ENCODE measurements around the gene GOLGA6A. TPM values are rescaled to one million over a fixed set of nuclear protein-coding genes. Genes with fewer than 3 reads are reported as not detected.

Gene GOLGA6A
- total and polyA plus RNA-seq, 2 of the 8 experiments (the other 6 are each of a cell fraction or from before 2014, with no cell fraction given): 0.80 to 1.0 TPM

DNA sequence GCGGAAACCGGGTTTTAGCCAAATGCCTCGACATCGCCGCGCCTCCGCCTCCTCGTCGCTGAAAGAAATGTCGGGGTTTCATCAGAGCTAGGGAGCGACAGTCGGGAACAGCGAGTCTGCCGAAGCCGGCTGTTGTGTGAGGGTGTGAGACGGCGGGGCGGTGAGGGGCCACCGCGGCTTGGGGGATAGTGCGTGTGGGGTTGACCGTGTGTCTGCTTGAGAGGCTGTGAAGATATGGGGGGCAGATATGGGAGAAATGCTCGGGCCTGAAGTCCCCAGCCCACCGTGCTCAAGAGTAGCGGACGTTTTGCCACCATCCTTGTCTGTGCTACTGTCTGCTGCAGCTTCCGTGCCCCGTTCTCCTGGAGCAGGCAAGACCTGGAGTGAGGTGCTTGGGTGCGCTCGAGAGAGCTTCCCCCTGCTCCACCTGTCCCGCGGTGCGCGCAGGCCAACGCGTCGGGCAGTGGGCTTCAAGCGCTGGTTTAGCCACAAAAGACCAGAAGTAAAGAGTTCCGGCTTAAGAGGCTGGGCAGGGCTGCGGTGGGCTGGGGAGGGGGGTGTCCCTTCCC, 47.3 kb upstream of the GOLGA6A start (continued):
- TF ChIP-seq, protein P1, sequence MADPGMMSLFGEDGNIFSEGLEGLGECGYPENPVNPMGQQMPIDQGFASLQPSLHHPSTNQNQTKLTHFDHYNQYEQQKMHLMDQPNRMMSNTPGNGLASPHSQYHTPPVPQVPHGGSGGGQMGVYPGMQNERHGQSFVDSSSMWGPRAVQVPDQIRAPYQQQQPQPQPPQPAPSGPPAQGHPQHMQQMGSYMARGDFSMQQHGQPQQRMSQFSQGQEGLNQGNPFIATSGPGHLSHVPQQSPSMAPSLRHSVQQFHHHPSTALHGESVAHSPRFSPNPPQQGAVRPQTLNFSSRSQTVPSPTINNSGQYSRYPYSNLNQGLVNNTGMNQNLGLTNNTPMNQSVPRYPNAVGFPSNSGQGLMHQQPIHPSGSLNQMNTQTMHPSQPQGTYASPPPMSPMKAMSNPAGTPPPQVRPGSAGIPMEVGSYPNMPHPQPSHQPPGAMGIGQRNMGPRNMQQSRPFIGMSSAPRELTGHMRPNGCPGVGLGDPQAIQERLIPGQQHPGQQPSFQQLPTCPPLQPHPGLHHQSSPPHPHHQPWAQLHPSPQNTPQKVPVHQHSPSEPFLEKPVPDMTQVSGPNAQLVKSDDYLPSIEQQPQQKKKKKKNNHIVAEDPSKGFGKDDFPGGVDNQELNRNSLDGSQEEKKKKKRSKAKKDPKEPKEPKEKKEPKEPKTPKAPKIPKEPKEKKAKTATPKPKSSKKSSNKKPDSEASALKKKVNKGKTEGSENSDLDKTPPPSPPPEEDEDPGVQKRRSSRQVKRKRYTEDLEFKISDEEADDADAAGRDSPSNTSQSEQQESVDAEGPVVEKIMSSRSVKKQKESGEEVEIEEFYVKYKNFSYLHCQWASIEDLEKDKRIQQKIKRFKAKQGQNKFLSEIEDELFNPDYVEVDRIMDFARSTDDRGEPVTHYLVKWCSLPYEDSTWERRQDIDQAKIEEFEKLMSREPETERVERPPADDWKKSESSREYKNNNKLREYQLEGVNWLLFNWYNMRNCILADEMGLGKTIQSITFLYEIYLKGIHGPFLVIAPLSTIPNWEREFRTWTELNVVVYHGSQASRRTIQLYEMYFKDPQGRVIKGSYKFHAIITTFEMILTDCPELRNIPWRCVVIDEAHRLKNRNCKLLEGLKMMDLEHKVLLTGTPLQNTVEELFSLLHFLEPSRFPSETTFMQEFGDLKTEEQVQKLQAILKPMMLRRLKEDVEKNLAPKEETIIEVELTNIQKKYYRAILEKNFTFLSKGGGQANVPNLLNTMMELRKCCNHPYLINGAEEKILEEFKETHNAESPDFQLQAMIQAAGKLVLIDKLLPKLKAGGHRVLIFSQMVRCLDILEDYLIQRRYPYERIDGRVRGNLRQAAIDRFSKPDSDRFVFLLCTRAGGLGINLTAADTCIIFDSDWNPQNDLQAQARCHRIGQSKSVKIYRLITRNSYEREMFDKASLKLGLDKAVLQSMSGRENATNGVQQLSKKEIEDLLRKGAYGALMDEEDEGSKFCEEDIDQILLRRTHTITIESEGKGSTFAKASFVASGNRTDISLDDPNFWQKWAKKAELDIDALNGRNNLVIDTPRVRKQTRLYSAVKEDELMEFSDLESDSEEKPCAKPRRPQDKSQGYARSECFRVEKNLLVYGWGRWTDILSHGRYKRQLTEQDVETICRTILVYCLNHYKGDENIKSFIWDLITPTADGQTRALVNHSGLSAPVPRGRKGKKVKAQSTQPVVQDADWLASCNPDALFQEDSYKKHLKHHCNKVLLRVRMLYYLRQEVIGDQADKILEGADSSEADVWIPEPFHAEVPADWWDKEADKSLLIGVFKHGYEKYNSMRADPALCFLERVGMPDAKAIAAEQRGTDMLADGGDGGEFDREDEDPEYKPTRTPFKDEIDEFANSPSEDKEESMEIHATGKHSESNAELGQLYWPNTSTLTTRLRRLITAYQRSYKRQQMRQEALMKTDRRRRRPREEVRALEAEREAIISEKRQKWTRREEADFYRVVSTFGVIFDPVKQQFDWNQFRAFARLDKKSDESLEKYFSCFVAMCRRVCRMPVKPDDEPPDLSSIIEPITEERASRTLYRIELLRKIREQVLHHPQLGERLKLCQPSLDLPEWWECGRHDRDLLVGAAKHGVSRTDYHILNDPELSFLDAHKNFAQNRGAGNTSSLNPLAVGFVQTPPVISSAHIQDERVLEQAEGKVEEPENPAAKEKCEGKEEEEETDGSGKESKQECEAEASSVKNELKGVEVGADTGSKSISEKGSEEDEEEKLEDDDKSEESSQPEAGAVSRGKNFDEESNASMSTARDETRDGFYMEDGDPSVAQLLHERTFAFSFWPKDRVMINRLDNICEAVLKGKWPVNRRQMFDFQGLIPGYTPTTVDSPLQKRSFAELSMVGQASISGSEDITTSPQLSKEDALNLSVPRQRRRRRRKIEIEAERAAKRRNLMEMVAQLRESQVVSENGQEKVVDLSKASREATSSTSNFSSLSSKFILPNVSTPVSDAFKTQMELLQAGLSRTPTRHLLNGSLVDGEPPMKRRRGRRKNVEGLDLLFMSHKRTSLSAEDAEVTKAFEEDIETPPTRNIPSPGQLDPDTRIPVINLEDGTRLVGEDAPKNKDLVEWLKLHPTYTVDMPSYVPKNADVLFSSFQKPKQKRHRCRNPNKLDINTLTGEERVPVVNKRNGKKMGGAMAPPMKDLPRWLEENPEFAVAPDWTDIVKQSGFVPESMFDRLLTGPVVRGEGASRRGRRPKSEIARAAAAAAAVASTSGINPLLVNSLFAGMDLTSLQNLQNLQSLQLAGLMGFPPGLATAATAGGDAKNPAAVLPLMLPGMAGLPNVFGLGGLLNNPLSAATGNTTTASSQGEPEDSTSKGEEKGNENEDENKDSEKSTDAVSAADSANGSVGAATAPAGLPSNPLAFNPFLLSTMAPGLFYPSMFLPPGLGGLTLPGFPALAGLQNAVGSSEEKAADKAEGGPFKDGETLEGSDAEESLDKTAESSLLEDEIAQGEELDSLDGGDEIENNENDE (IDR thresholded peaks at IDR 0.05; ENCODE audit: insufficient replicate concordance, low read length): no peak
- peak; percentile 80 for TF ChIP-seq SUZ12 (IDR thresholded peaks at IDR 0.05; ENCODE audit: low read length)
- no peak for TF ChIP-seq PHF8 (conservative IDR thresholded peaks at IDR 0.05; ENCODE audit: low read depth, low read length)
- TF ChIP-seq SP1 (IDR thresholded peaks at IDR 0.05; ENCODE audit: low read depth, low read length): no peak
- TF ChIP-seq KDM4A (IDR thresholded peaks at IDR 0.05; ENCODE audit: low read depth, low read length, severe bottlenecking): peak; percentile 31
- no peak for TF ChIP-seq KDM1A (IDR thresholded peaks at IDR 0.05; ENCODE audit: borderline replicate concordance, low read length)
- TF ChIP-seq EP300 (IDR thresholded peaks at IDR 0.05; ENCODE audit: borderline replicate concordance in 1 of 2, low read depth in 2 of 2, low read length in 2 of 2): no peak
- no peak for TF ChIP-seq TAF1 (IDR thresholded peaks at IDR 0.05; ENCODE audit: low read depth, low read length)
- no peak for TF ChIP-seq KDM5A (IDR thresholded peaks at IDR 0.05; ENCODE audit: low read length)
- TF ChIP-seq JUN (IDR thresholded peaks at IDR 0.05; ENCODE audit: low read depth, low read length): no peak

All from H1 (cell line).